HG02588 (cell line): ENCODE data around the gene XDH.

Experiments used
- ATAC-seq: cut with Tn5 transposase; IDR thresholded peaks from one replicate; pipeline ENCODE4 v1.9.1; 2021; ENCODE audit warnings: mild to moderate bottlenecking, moderate library complexity; ENCODE audit not compliant: unreplicated experiment

Gene XDH

DNA sequence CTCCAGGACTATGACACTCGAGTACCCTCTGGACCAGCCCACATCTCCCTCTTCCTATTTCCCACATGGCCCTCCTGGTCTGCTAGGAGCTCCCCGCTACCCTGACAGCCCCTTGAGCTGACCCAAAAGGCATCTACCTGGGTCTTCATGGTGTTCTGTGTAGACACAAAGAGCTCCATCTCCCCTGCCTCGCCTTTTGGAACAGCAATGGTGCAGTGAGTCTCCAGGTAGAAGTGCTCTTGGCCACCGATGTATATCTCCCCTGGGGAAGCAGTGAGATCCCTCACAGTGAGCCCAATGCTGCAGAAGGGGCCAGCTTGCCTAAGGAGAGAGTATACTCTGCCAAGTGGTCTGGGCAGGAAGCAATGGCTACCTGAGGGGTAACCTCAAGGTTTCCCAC, 47.8 kb downstream of the XDH start:
- ATAC-seq, result no peak

DNA sequence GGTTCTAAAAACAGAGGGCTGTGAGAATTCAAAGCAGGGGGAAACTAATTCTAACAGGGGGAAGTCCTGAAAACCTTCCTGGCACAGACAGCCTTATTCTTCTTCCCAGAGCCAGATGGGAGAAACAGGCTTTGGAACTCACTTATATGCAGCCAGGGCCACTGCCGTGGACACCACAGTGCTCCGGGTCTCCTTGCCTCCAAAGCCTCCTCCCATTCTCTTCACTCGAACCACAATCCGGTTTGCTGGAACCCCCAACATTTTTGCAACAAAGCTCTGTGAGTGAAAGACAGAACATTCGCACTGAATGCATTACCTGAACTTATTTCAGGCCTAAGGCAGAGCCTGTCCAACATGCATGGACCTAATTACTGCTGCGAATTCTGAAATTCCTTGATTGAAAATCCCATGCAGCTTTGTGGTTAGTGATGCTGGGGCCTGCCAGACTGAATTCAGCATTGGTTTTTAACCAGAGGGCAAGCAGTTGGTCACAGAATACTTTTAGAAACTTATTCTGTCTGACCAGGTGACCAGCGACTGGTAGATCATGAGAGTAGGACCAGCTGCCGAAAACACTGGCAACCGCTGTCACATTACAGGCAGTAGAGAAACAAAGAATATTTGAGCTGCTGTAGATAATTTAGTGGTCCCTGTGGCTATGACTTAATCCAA, 48.6 kb downstream of the XDH start:
- no peak for ATAC-seq

DNA sequence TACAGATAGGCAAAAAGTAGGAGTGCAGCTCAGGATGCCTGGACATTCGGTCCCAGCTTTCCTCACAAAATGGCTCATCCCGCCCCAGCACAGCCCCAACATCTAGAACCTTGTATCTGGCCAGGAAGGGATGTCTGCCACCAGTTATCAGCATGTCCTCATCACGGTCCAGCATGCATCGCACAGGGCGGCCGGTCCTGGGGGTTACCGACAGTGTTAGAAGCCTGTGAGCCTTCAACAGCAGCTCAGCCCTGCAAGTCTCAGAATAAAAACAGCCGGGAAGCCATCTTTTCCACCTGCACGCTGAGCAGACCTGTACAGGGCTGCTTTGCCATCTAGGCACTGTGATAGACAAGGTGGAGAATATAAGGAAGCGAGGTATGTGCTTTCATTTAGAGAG, 49.2 kb downstream of the XDH start:
- no peak for ATAC-seq

DNA sequence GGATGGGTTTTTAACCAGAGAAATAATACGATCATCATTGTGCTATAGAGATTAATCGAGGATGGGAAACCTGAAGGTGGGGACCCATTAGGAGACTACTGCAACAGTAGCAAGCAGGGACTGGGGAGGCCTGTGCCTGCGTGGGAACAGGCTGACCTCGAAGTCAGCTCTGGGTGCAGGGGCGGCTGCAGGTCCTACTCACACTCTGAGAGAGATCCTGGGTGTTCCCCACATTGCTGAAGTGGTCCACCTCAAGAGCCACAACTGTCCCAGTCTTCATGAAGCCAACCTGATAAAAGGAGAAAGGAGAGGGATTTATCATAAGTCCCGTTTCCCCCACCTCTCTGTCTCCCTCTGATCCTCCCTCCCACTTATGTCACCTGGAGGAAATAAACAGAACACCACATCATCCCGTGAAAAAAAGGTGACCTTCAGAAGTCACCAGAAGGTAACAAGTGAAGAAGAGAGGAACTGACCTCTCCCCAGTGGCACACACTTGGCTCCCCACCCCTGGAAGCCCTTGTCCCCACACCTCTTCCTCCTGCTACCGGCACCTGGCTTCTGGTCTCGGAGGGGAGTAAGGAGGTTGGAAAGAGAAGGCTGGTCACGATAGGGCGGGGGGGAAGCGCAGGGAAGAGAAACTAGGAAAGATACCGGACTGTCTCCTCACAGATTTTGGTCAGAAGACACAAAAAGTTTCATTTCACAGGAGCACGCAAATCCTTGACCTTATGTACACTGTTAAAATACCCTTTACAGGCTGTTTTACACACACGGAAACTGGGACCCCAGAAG, 50.4 kb downstream of the XDH start:
- no peak for ATAC-seq

DNA sequence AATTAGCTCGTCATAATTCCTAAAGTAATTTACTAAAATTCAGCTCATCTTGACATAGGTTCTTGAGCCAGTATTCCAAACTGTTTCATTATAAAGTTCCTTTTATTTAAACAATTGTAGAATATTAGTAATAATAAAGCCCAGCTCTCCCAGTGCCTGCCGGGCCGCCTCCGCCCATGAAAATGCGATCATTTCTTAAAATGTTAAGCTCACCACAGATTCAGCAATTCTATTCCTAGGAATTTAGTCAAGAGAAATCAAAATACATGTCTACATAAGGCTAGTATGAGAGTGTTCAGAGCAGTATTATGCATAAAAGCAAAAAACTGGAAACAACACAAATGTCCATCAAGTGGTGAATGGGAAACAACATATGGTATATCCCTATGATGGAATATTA, 52.0 kb downstream of the XDH start:
- no peak for ATAC-seq

DNA sequence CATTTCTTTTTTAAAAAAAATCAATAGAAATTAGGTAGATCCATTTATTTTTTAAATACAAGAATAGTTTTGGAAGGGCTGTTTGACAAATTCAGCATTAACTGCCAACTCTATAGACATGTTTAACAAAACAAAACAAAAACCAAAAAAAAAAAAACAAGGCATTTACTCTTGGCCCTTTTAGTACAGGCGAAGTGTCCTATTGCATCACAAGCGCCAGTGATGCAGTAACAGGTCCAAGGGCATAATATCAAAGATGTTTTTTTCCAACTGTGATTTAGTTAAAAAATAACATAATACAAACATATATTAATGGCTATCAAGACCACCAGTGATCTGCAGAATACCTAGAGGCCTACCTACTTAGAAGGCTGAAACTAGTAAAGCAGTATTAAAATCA, 55.3 kb downstream of the XDH start:
- ATAC-seq, result no peak

DNA sequence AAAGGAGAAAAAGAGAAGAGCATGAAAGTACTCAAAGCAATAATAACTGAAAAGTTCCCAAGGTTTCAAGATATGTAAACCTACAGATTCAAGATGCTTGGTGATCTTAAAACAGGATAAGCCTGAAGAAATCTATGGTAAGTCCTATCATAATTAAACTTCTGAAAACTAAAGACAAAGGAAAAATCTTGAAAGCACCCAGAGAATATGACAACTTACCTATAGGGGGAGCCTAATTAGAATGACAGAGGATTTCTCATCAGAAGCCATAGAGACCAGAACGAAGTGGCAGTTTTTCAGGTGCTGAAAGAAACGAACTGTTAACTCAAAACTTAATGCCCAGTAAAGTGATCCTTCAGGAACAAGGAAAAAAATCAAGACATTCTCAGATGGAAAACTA, 59.7 kb downstream of the XDH start:
- ATAC-seq, result no peak

DNA sequence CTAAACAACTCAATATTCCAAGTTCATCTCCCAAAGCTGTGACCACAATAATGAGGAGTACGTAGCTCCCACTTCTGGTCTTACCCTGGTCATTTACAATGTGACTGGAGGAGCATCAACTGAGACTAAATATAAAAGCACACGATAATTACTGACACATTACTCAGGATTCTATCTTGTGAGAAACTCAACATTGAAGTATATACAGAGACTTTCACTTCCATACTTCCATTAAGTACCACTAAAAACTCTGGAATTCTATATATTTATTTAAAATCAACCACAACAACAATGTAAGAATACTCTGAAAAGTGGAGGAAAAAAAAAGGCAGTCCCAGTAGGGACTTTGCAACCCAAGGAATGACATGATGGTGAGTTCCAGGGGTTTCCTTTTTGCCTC, 61.4 kb downstream of the XDH start:
- no peak for ATAC-seq

DNA sequence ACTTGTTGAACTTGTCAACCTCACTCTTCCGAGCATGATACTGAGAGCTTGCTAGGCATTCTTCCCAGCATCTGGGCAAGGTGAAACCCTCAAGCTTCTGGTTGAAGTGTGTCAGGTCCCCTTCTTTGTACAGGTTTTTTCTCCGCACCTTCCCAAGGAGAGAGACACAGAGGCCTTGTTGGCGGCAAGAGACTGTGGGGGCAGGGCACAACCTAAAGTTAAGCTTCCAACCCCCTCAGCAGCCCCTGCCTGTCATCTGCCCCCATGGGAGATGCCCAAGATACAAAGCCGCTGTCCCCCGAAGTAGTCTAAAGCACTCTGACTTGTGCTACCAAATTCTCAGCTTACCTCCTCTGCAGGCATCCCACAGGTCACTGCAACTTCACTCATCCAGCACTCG, 64.9 kb downstream of the XDH start:
- no peak for ATAC-seq

DNA sequence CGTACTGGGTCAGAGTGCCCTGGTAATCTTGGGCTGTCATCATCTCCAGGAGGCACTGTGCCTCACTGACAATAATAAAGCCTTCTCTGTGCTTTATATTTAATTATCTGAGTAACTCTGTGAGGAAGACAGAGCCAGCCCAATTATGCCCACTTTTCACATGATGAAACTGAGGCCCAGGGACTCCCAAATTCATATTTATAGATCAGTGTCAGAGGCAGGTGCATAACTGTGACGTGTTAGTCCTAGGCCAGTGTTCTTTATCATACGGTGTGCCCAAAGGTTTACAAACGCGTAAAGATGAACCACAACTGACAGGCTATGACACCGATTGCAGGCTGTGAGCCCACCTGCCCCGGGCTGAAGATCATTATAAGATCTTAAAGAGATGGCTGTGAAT, 65.4 kb downstream of the XDH start:
- no peak for ATAC-seq

DNA sequence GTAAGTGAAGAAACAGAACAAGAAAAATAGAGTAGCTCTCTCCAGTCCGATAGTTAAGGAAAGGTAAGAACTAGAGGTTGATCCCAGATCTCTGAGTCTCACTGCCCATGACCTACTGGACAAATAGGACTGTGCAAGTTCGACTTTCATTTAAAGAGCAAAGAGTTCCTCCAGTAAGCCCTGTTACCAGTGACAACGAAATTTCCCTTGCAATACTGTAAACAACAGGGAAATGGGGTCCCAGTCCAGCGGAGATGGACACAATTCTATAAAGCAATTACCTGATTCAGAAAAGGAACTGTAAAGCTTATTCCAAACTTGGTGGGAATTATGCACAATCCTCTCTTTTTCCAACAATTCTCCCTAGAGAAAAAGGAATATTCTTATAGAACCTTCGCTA, 65.9 kb downstream of the XDH start:
- no peak for ATAC-seq

DNA sequence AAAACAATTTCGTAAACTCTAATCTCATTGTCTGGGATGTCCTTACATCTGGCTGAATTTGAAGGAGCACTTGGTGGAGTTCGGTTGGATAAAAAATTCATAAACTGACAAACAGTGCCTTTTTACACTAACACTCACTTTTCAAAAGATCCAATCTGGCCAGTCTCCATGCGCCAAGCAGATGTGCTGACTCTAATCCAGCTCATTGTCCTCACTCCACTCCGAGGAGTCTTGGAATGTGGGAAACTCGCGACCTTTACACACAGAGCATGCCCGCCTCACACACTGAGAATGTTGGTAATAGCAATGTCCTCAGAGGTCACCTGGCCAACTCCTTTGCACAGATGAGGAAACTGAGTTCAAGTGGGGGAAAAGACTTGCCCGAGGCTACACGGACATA, 66.8 kb downstream of the XDH start:
- no peak for ATAC-seq

DNA sequence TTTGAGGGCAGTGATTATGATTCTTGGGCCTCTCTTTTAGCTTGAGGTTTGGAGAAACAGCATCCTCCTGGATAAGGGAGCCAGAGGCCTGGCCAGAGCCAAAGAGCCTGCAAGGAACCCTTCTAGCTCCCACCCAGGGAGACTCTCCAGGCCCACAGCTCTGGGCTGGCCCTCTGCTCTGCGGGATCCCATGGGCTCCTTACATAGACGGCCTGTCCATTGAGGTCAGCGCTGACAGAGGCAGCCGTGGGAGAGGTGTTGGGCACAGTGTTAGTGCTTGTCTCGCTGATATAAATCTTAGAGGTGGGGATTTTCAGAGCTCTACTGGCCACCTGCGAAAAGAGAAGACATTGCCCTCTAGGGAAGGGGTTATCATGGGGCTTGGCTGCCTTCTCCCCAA, 67.2 kb downstream of the XDH start:
- ATAC-seq, result no peak

DNA sequence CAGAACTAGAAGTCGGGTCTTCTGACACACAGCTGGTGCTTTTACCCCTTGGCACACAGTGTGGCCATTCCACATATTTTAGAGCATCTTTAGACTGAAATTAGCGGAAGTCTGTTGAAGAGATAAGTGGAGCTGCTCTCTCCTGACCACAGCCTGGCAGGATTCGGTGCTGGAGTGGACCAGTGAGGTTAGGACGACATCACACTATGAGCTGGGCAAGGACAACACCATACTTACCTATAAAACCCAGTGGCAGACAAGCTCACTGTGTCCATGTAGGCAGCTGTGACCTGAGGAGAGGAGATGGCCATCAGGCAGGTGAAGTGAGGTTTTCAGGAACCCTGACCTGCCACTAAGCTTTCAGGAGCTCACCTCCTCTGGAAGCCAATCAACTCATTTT, 70.1 kb downstream of the XDH start:
- ATAC-seq, result no peak

DNA sequence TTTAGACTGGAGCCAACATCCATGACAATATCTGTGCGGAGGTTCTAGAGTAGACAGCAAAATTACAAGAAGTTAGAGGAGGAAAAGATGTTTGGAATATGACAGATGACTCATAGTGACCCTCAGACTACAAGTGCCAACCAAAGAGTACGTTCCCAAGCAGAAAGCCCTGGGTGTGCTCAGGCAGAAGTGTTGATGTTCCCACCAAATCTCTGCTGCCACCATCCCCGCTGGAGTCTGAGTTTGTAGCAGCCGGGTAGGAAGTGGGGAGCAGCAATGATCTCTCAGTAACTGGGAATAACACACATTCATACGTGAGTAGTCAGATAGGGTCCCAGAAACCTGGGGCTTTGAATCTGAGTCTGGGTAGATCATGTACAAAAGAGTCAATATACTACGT, 73.2 kb downstream of the XDH start:
- ATAC-seq, result no peak

DNA sequence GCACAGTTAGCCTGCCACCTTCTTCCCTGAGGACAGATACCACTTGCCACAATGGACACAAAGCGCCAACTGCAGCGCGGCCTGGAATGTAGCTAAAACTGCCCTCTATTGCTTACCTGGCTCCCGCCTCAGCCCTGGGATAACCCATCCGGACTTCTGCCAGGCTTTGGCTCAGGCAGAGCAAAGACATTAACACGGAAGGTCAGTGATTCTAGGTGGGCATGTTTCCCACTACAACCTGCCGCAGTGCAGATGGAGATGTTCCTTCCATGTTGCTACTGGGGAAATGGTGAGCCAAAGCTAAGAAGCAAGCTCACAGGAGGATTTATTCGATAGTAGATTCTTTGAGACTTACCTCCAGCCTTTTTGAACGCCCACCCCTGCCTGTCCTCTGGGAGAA, 74.8 kb downstream of the XDH start:
- no peak for ATAC-seq

DNA sequence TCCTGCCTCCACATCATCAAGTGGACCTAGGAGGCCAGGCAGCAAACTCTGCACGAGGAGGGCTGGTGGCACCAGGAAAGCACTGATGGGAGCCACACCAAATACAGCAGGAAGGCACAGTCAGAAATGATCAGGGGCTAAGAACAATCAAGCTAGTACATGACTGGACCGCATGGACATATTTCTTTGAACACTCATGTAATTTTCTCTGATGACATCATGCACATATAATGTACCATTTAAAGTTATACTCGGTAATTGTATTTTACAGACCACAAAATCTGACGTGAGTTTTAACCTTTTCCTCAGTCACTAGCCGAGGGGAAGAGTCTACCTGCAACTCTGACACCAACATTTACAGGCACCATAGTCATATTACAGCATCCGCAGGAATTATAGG, 76.7 kb downstream of the XDH start:
- no peak for ATAC-seq

DNA sequence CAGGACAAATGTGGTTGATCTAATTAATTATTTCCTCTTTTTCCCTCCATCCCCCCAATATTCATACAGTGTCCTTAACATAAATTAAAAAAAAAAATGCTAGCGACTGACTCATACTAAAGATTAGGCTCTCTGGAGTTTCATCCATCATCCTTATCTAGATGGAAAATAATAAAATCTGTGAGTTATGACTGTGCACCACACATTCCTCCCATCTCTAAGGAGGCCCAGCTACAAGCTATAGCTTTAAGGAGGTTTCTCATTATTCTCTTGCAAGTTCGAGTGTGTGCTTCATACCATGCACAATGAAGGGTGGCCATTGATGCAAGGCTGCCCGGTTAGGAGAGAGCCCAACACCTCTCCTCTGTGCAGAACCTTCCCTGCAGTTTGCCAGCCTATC, 77.3 kb downstream of the XDH start:
- no peak for ATAC-seq

DNA sequence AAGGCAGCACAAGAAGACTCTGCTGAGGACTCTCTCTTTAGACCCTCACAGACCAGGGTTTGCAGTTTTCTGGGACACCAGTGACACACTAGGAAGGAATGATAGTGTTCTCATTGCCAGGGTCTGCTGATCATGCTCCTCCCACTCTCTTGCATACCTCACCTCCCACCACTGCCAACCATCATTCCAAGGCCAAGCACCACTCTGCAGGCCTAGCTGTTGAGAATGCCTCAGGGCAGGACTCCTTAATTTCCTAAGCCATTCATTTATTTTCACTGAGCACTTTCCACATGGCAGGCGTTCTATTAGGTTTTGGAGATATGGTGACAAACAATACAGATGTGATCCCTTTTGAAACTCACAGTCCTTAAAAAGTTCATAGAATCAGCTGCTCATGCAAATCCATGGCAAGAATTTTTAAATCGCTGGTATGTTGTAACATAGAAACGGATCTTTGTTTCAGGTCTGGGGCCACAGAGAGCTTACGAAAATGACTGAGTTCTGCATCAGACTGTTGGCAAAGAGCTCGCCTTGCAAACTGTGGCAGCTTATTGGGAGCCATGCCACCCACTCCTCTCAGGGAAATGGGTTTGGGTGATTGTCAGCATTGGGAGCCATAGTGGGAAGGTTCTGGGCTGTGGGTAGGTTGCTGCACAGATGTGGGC, 78.5 kb downstream of the XDH start:
- ATAC-seq, result no peak

DNA sequence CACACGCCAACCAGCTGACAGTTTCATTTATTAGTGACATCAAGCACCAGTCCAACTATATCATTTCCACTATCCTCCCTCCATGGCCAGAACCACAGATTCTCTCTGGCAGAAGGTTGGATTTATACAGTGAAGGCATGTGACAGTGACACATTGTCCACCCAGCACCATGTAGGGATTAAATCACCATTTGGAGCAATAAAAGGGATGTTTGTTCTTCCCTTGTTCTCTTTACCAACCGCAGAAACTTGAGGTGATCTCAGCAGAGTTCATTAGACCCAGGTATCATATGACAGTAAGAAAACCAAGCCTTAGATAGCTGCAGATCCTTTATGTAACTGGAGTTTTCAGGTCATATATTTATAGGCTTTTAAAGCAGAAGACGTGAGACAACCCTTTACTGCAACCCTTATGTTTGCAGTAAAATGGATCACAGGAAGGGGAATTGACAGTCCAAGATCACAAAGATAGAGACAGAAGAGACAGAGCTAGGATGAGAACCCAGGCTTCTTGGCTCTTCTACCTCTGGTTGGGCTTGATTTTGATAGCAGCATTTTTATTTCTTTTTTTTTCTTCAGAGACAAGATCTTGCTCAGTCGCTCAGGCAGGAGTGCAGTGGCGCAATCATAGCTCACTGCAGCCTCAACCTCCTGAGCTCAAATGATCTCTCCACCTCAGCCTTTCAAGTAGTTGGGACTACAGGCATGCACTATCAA, 80.1 kb downstream of the XDH start:
- no peak for ATAC-seq

DNA sequence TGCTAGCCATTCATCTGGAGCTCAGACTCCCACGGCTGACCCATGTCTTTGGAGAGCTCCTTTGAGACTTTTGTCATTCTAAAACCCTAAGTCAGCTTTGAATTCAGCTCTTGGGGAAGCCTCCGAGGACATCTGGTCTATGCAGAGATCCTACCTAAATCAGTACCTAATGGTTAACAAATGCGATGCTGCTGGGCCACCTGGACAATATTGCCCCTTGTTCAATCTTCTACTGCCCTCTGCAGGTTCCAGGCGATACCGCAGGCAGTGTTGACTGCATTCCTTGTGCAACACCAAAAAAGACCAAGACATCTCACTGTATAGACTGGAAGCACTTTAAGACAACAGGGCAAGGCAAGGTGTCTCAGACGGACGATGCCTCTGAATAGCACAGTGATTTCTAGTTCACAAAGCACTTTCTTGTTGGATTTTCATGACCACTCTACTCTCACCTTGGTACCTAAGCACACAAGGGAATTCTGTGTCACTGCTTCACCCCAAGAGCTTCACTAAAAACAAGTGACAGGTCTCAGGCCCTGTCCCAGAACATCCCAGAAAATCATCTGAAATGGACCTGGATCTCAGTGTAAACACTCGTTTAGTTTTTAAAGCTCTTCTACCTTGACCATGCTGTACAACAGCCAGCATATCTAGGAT, 80.9 kb downstream of the XDH start:
- ATAC-seq, result peak; percentile 80
